IPS-NIHi7 (cell line): ENCODE results near the gene FN3KRP.
A peak's percentile ranks its signal among the peaks of the same experiment; 100 is the strongest.
"Not testable (repeated sequence)": the region's sequence is repeated elsewhere in the genome, so short reads cannot be mapped to it uniquely, and the experiment has no call there.

Experiments used
- DNase-seq: peaks from one replicate; pipeline ENCODE4 v3.0.0; 2012; ENCODE audit warnings: mixed read lengths; ENCODE audit errors: extremely low spot score

Gene FN3KRP

DNA sequence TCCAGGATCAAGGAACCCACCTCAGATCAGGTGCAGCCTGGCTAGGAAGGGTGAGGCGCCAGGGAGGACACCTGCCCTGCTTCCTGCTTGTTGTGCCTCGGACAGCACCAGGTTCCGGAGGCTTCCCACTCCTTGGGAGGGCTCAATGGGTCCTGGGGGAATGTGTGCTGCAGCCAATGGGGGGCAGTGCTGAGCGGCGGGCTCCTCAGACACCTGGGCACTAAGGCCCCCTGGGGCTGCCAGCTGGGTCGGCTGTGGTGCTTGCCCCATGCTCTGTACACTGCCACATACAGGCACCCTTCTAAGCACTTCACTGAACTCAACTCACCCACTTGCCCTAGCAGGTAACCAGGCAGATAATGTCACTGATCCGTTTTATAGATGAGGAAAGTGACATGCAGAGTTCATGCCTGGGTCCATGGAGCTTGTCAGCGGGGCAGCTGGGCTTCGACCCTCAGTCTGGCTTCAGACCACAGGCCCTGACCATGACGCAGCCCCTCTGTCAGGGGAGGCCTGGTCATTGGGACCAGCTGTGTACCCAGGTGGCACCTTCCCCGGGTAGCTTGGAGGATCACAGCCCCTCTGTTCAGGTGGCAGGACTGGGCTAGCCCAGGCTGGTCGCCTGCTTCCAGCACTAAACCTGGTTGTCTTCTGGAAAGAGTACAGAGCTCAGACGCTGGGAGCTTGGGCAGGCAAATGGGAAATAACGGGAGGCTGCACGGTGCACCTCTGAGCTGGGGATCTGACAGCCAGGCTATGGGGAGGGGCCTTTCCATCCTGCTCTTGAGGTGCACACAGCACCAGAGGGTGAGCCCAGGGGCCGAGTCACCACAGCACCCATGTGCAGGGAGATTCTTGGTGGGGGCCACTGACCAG is 27.1 kb downstream of the FN3KRP start:
- DNase-seq: no peak

- not testable (repeated sequence) for DNase-seq
Observed at GRCh38 chr17:82744736-82745135, 28.2 kb downstream of the FN3KRP start.

DNA sequence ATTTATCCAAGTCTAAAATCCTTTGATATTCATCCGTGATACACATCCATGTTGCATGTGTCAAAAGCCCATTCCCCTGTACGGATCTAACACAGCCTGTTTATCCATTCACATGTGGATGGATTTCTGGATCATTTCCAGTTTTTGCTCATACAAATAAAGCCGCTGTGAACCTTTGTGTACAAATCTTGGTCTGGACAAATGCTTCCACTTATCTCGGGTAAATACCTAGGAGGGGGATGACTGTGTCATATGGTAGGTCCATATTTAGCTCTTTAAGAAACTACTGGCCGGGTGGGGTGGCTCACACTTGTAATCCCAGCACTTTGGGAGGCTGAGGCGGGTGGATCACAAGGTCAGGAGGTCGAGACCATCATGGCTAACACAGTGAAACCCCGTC is 29.0 kb downstream of the FN3KRP start:
- DNase-seq: no peak

DNA sequence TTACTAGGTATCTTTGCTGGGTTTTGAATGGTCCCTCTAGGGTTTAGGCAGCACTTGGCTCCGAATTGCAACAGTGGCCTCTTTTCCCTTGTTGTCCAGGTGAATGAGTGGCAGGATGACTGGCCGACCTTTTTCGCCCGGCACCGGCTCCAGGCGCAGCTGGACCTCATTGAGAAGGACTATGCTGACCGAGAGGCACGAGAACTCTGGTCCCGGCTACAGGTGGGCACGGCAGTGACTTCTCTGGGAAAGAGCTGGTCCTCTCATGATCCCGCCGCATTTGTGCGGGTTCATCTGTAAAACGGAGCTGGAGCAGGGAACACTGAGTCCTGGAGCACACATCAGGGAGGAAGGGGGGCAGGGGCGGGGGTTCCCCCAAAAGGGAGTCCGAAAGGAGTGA is 32.2 kb downstream of the FN3KRP start:
- DNase-seq: no peak

- no peak for DNase-seq
Observed at GRCh38 chr17:82750241-82750908, 33.9 kb downstream of the FN3KRP start.

DNA sequence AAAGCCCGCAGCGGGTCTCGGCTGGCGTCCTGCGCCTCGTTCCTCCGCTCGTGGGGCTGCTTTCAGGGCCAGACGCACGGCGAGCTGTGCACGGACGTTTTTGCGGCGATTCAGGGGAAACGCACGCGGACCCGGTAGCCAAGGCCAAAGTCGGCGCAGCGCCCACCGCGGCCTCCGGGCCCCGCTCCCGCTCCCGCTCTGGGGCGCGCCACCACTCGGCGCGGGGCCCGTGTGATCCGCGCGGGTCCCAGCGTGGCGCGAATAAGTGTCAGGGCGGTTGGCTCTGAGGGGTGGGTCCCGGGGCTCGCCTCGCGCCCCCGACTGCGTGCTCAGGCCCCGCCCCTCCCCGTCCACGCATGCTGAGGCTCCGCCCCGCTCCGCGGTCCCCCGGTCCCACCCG is 34.7 kb downstream of the FN3KRP start:
- DNase-seq: no peak

DNA sequence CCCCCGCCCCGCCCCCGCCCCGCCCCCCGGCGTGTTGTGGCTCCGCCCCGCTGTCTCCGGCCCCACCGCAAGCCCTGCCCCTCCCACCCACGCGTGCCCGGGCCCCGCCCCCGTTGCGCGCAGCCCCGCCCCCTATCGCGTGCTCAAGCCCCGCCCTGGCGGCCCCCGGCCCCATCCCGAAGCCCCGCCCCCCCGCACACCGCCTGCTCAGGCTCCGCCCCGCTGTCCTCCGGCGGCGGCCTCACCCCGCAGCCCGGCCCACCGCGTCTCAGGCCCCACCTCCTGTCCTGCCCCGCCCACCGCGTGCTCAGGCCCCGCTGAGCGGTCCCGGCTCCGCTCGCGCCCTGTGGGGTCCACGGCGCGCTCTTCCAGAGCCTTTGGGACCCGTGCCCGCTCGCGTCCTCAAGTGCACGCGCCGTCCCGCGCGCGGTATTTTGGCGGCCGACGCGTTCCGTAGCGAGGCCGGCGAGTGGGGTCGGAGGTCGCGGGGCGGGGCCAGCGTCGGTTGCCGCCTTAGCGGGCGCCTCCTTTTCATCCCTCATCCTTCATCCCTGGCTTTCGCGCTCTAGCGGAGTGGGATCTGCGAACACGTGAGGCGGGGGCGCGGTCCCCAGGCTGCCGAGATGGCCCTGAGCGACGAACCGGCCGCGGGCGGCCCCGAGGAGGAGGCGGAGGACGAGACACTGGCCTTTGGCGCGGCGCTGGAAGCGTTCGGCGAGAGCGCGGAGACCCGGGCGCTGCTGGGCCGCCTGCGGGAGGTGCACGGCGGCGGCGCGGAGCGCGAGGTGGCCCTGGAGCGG is 35.3 kb downstream of the FN3KRP start, which contains the start of gene TBCD:
Gene TBCD (plus strand): TSS at position 495 of the 800 bp plus-strand sequence. CDS start 129 bp downstream, at position 624.
- DNase-seq: peak; percentile 97

- no peak for DNase-seq
Observed at GRCh38 chr17:82752371-82753200, 36.1 kb downstream of the FN3KRP start.

DNA sequence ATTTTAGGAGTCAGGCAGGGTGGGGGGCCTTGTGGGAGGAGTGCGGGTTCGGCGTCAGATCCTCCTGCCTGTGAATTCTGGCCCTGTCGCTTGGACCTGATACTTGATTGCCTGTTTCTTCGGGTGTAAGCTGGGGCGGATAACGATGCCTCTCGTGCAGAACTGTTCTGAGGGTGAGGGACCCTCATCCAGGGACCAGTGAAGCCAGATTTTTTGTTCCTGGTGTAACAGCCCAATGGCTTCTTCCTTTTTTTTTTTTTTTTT is 36.6 kb downstream of the FN3KRP start:
- DNase-seq: no peak

DNA sequence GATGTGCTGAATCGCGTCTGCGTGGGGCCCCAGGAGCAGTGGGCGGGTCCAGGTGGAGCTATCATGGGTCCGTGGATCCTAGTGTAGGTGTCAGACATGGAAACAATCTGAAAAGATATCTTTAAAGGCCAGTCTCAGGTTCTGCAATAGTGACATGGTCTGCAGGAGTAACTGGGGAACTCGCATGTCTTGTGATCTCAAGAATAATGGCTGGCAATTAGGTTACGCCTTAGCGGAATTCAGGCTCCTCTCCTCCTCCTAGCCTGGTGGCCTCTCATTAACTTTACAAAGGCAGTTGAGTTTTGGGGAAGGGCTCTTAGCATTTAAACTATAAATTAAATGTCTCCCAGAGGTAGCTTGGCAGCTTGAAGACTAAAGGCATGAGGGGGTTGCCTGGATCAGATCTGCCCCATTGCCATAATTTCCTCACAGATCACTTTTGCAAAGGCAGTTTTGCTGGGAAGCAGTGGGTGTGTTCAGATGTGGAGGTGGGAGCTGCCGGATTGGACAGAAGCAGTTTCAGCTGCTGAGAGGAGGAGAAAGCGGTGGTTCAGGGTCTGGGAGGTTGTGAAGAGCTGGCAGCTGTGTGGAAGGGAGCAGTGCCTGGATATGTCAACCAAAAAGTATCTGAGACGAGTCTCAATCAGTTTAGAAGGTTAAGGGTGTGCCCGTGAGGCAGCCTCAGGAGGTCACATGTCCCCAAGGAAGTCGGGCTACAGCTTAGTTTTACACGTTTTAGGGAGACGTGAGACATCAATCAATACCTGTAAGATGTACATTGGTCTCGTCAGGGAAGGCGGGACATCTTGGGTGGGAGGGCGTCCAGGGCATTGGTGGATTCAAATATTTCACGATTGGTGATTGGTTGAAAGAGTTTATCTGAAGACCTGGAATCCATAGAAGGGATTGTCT is 38.0 kb downstream of the FN3KRP start:
- DNase-seq: peak; percentile 61

GRCh38 chr17:82756166-82756565 is 39.7 kb downstream of the FN3KRP start:
- DNase-seq: no peak

GRCh38 chr17:82765371-82765770 is 48.9 kb downstream of the FN3KRP start:
- DNase-seq: no peak

DNA sequence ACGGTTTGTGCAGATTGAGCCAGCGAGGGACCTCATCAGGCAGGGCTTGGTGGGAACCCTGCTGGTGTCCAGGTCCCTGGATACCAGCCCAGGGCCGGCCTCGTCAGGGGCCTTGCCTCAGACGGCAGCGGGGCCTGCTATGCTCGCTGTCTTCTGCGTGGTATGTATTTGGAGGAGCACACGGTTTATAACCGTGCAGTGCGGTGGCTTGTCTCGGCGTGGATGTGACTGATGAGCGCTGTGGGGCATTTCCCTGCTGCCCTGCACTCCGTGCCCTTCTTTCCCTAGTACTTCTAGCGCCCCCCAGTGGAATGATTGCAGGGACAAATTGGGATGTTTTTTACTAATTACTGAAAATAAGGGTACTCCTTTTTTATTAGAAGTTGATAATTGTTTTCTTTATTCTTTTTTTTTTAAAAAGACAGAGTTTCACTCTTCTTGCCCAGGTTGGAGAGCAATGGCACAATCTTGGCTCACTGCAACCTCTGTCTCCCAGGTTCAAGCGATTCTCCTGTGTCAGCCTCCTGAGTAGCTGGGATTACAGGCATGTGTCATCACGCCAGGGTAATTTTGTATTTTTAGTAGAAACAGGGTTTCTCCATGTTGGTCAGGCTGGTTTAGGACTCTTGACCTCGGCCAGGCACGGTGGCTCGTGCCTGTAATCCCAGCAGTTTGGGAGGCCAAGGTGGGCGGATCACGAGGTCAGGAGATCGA is 50.7 kb downstream of the FN3KRP start:
- peak; percentile 73 for DNase-seq

- no peak for DNase-seq
Observed at GRCh38 chr17:82769041-82769440, 52.5 kb downstream of the FN3KRP start.

GRCh38 chr17:82772026-82772425 is 55.5 kb downstream of the FN3KRP start:
- DNase-seq: no peak

GRCh38 chr17:82774456-82774855 is 58.0 kb downstream of the FN3KRP start:
- not testable (repeated sequence) for DNase-seq

DNA sequence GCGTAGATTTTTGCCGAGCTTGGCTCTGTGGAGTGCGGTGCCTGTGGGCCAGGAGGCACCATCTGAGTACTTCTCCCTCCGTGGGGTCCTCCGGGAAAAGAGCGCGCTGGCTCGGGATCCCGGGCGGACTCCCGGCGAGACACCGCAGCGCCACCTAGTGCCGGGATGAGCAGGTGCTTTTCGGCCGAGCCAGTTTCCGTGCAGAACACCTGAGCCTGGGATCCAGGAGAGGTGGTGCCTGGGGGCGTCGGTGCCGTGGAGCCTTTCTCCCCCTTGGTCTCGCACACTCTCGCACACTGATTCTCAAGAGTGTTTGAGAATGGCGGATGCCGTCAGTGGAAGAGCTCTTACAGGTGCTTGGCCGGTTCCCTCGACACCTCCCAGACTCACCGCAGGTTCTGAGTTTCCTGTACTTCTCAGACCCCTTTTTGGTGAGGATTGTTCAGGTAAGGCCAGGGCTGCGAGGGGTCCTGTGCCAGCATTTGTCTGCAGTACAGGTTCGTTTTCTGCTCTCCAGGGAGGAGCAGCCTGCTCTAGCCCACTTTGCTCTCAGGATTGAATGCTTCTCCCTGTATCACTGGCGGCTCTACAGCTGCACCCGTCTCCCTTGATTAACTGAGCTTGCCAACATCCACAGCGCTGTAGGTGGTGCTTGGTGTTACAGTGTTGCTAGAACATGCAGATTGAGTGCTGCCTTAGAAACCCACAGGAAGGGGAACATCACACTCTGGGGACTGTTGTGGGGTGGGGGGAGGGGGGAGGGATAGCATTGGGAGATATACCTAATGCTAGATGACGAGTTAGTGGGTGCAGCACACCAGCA is 58.7 kb downstream of the FN3KRP start:
- DNase-seq: peak; percentile 95

DNA sequence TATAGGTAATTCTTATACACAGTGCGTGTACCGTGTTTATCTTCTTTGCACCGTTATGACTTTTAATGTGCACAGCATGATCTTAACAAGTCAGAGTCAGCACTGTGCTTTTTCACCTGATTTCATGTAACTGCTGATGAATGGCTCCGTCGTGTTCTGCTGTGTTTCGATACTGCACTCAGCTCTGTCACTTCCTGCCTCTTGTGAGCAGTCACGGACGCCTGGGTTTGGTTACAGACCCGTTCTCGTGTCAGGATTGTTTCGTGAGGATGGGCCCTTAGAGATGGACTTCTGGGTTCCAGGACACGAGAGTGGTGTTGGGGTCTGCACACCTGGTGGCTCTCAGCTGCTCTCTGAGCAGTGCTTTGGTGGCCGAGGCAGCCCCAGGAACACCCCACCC is 59.9 kb downstream of the FN3KRP start:
- DNase-seq: no peak
